CMK (cell line): ENCODE data around the gene CLDN2.
"Not testable (repeated sequence)": the region's sequence is repeated elsewhere in the genome, so short reads cannot be mapped to it uniquely, and the experiment has no call there.

ENCODE experiments used
- DNase-seq: peaks from one replicate; pipeline ENCODE4 v3.0.0-alpha.2; 2010; ENCODE audit warnings: low read depth

The CLDN2 gene

GRCh38 chrX:106919932-106920452 lies at the start of gene CLDN2:
Gene CLDN2, plus strand, starts transcription at chrX:106920402. Its CDS starts 7,827 bp downstream, at chrX:106928229.
- no peak for DNase-seq

GRCh38 chrX:106872796-106873195 lies 47.4 kb upstream of the CLDN2 start:
- not testable (repeated sequence) for DNase-seq

- no peak for DNase-seq
Measured at GRCh38 chrX:106874075-106874474, 46.1 kb upstream of the CLDN2 start.

- no peak for DNase-seq
Measured at GRCh38 chrX:106875151-106875550, 45.1 kb upstream of the CLDN2 start.

- DNase-seq: no peak
Measured at GRCh38 chrX:106889468-106889867, 30.7 kb upstream of the CLDN2 start.

- DNase-seq: no peak
Measured at GRCh38 chrX:106891762-106892460, 28.3 kb upstream of the CLDN2 start.

GRCh38 chrX:106894392-106894909 lies 25.8 kb upstream of the CLDN2 start:
- DNase-seq: no peak

GRCh38 chrX:106894978-106895452 lies 25.2 kb upstream of the CLDN2 start:
- DNase-seq: no peak

GRCh38 chrX:106897259-106897658 lies 22.9 kb upstream of the CLDN2 start:
- no peak for DNase-seq

GRCh38 chrX:106898462-106898861 lies 21.7 kb upstream of the CLDN2 start:
- no peak for DNase-seq

- no peak for DNase-seq
Measured at GRCh38 chrX:106899276-106899675, 20.9 kb upstream of the CLDN2 start.

- DNase-seq: no peak
Measured at GRCh38 chrX:106899841-106900240, 20.4 kb upstream of the CLDN2 start.

- DNase-seq: no peak
Measured at GRCh38 chrX:106901341-106901740, 18.9 kb upstream of the CLDN2 start.

GRCh38 chrX:106901781-106902219 lies 18.4 kb upstream of the CLDN2 start:
- DNase-seq: no peak

GRCh38 chrX:106902684-106903083 lies 17.5 kb upstream of the CLDN2 start:
- no peak for DNase-seq

- DNase-seq: no peak
Measured at GRCh38 chrX:106903291-106903824, 16.8 kb upstream of the CLDN2 start, which contains the start of gene RIPPLY1. Gene RIPPLY1, minus strand, starts transcription at chrX:106903341. Its CDS starts 54 bp downstream, at chrX:106903287.

GRCh38 chrX:106903856-106904528 lies 16.2 kb upstream of the CLDN2 start:
- no peak for DNase-seq

- DNase-seq: no peak
Measured at GRCh38 chrX:106905064-106905708, 15.0 kb upstream of the CLDN2 start.

GRCh38 chrX:106906361-106906760 lies 13.8 kb upstream of the CLDN2 start:
- no peak for DNase-seq

- DNase-seq: no peak
Measured at GRCh38 chrX:106912864-106913263, 7.3 kb upstream of the CLDN2 start.

- DNase-seq: no peak
Measured at GRCh38 chrX:106917830-106918500, 2.2 kb upstream of the CLDN2 start.

- no peak for DNase-seq
Measured at GRCh38 chrX:106921637-106922036, 1.4 kb downstream of the CLDN2 start.
